Measurements from ENCODE around the gene SLC45A1.
"Not testable (repeated sequence)": the region's sequence is repeated elsewhere in the genome, so short reads cannot be mapped to it uniquely, and the experiment has no call there.

The SLC45A1 gene

GRCh38 chr1:8317647-8318381 lies at the start of gene SLC45A1:
TSS of gene SLC45A1 (plus strand) at chr1:8318114. CDS start at chr1:8324330, 6,216 bp downstream.
- DNase-seq (ENCODE audit: low read depth) = no peak

GRCh38 chr1:8273036-8273435 lies 44.9 kb upstream of the SLC45A1 start:
- DNase-seq (ENCODE audit: low read depth) = no peak

- no peak for DNase-seq (ENCODE audit: low read depth)
Measured at GRCh38 chr1:8274352-8274751, 43.6 kb upstream of the SLC45A1 start.

GRCh38 chr1:8276173-8276914 lies 41.6 kb upstream of the SLC45A1 start:
- no peak for DNase-seq (ENCODE audit: low read depth)

- DNase-seq (ENCODE audit: low read depth) = no peak
Measured at GRCh38 chr1:8276932-8277331, 41.0 kb upstream of the SLC45A1 start.

- DNase-seq (ENCODE audit: low read depth) = not testable (repeated sequence)
Measured at GRCh38 chr1:8278677-8279076, 39.2 kb upstream of the SLC45A1 start.

GRCh38 chr1:8281843-8282509 lies 35.9 kb upstream of the SLC45A1 start:
- no peak for DNase-seq (ENCODE audit: low read depth)

GRCh38 chr1:8283058-8283884 lies 34.6 kb upstream of the SLC45A1 start:
- no peak for DNase-seq (ENCODE audit: low read depth)

GRCh38 chr1:8284127-8284526 lies 33.8 kb upstream of the SLC45A1 start:
- no peak for DNase-seq (ENCODE audit: low read depth)

- no peak for DNase-seq (ENCODE audit: low read depth)
Measured at GRCh38 chr1:8285103-8285502, 32.8 kb upstream of the SLC45A1 start.

GRCh38 chr1:8285965-8286364 lies 31.9 kb upstream of the SLC45A1 start:
- no peak for DNase-seq (ENCODE audit: low read depth)

- DNase-seq (ENCODE audit: low read depth) = no peak
Measured at GRCh38 chr1:8293118-8293517, 24.8 kb upstream of the SLC45A1 start.

- no peak for DNase-seq (ENCODE audit: low read depth)
Measured at GRCh38 chr1:8293641-8294169, 24.2 kb upstream of the SLC45A1 start.

GRCh38 chr1:8294170-8294697 lies 23.7 kb upstream of the SLC45A1 start:
- DNase-seq (ENCODE audit: low read depth) = no peak

- DNase-seq (ENCODE audit: low read depth) = no peak
Measured at GRCh38 chr1:8297245-8297644, 20.7 kb upstream of the SLC45A1 start.

- no peak for DNase-seq (ENCODE audit: low read depth)
Measured at GRCh38 chr1:8299963-8300362, 18.0 kb upstream of the SLC45A1 start.

- no peak for DNase-seq (ENCODE audit: low read depth)
Measured at GRCh38 chr1:8302081-8302956, 15.6 kb upstream of the SLC45A1 start.

- DNase-seq (ENCODE audit: low read depth) = peak; percentile 23
Measured at GRCh38 chr1:8303141-8303540, 14.8 kb upstream of the SLC45A1 start.

- no peak for DNase-seq (ENCODE audit: low read depth)
Measured at GRCh38 chr1:8303876-8304275, 14.0 kb upstream of the SLC45A1 start.

GRCh38 chr1:8307628-8308027 lies 10.3 kb upstream of the SLC45A1 start:
- no peak for DNase-seq (ENCODE audit: low read depth)

Data from HS-5 (cell line).